SU-DHL-6 (cell line): Measurements from ENCODE around the gene PAX5.

Experiments used
- CTCF ChIP-seq: fragments of 200-600 bp; sonication (generic); IDR thresholded peaks from one replicate; pipeline ENCODE4 v1.5.1; 2017; ENCODE audit warnings: antibody characterized with exemption, mild to moderate bottlenecking, low read length, moderate library complexity; ENCODE audit not compliant: insufficient read depth, poor library complexity, severe bottlenecking
- EZH2phosphoT487 ChIP-seq: fragments of 200-600 bp; sonication (generic), shearing (Covaris generic); conservative IDR thresholded peaks from 2 replicates; pipeline ENCODE4 v1.6.1; 2018; ENCODE audit warnings: mild to moderate bottlenecking, antibody characterized with exemption, low read length, moderate library complexity, mixed read lengths

- TF ChIP-seq EZH2phosphoT487 (no peak), CTCF (no peak)
Measured at GRCh38 chr9:36924757-36925432, 109.2 kb downstream of the PAX5 start.
